Glutamatergic neuron (in vitro differentiated cells): Measurements from ENCODE around the gene KCNG2. TPM values are rescaled to one million over a fixed set of nuclear protein-coding genes. Genes with fewer than 3 reads are reported as not detected.

Experiments
- DNase-seq: peaks from one replicate; pipeline ENCODE4 v3.0.0; 2022
- H3K27ac Mint-ChIP-seq: one replicate; pipeline ENCODE4 v1.8.0; 2020; ENCODE audit warnings: mild to moderate bottlenecking, mixed read lengths, inconsistent platforms; ENCODE audit not compliant: unreplicated experiment
- H3K27me3 Mint-ChIP-seq: one replicate; pipeline ENCODE4 v1.8.0; 2020; ENCODE audit warnings: mild to moderate bottlenecking, moderate library complexity, mixed read lengths, inconsistent platforms; ENCODE audit not compliant: unreplicated experiment
- H3K36me3 Mint-ChIP-seq: one replicate; pipeline ENCODE4 v1.8.0; 2020; ENCODE audit warnings: mild to moderate bottlenecking, mixed read lengths, inconsistent platforms; ENCODE audit not compliant: unreplicated experiment
- H3K4me1 Mint-ChIP-seq: one replicate; pipeline ENCODE4 v1.8.0; 2020; ENCODE audit warnings: mild to moderate bottlenecking, low read depth, mixed read lengths, inconsistent platforms; ENCODE audit not compliant: unreplicated experiment
- H3K4me3 Mint-ChIP-seq: one replicate; pipeline ENCODE4 v1.8.0; 2020; ENCODE audit warnings: mild to moderate bottlenecking, mixed read lengths, inconsistent platforms; ENCODE audit not compliant: unreplicated experiment
- H3K9me3 Mint-ChIP-seq: one replicate; pipeline ENCODE4 v1.8.0; 2020; ENCODE audit warnings: mild to moderate bottlenecking, moderate library complexity, mixed read lengths, inconsistent platforms; ENCODE audit not compliant: unreplicated experiment
- total RNA-seq: library from RNA; stranded (reverse); fragmentation: NEBNext Ultra II Directional; extraction: Animal tissue kit (Norgen Biotek cat#: 25700); gene quantifications from one replicate; pipeline ENCODE4 v1.2.1, GENCODE V29; 2021; ENCODE audit not compliant: unreplicated experiment
- TF ChIP-seq, protein P1 (sequence below): fragments of 200-600 bp; sonication (generic); IDR thresholded peaks from one replicate; pipeline ENCODE4 v1.5.0; 2021; ENCODE audit not compliant: partially characterized antibody, unreplicated experiment

The KCNG2 gene
- total RNA-seq, 1 donor from 2014 or later: 1.6 TPM

DNA sequence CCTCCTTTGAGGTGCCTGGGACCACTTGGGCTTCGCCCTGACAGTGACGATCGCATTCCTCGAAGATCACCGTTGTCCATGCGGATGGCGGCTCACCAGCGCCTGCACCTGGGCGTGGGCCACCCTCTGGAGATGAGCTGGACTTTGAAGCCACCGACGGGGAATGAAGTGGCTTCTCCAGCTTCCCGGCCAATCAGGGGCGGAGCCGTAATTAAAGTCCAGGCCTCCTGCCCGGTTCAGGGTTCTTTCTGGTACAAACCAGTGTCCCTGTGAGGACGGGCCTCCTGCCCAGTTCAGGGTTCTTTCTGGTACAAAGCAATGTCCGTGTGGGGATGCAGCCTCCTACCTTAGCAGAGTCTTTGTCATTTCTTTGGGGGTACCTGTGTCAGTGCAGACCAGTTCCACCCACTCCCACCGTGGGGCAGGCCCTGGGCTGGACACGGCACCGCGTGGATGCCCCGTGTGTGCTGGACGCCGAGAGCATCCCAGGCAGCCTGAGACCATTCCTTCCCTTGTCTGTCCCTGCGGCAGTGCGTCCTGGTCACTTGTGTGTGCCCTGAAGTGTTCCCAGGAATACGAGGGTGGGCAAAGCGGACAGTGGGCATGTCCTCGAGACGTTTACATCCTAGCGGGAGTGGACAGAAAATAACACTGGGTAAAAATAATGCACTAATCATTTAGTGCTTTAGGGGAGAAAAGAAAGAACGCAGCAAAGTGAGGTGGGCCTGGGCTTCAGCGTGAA lies 55.0 kb downstream of the KCNG2 start:
- Mint-ChIP-seq H3K9me3 (peaks cover 9% of the 10 kb centered on the region), H3K4me1 (peaks cover 14% of the 10 kb centered on the region), H3K4me3 (peak overlapping the region; percentile 46), H3K27me3 (peaks cover 9% of the 10 kb centered on the region), H3K36me3 (peaks cover 5% of the 10 kb centered on the region), H3K27ac (no peak overlapping the region)
- DNase-seq: no peak
- TF ChIP-seq, protein P1, sequence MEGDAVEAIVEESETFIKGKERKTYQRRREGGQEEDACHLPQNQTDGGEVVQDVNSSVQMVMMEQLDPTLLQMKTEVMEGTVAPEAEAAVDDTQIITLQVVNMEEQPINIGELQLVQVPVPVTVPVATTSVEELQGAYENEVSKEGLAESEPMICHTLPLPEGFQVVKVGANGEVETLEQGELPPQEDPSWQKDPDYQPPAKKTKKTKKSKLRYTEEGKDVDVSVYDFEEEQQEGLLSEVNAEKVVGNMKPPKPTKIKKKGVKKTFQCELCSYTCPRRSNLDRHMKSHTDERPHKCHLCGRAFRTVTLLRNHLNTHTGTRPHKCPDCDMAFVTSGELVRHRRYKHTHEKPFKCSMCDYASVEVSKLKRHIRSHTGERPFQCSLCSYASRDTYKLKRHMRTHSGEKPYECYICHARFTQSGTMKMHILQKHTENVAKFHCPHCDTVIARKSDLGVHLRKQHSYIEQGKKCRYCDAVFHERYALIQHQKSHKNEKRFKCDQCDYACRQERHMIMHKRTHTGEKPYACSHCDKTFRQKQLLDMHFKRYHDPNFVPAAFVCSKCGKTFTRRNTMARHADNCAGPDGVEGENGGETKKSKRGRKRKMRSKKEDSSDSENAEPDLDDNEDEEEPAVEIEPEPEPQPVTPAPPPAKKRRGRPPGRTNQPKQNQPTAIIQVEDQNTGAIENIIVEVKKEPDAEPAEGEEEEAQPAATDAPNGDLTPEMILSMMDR: no peak

DNA sequence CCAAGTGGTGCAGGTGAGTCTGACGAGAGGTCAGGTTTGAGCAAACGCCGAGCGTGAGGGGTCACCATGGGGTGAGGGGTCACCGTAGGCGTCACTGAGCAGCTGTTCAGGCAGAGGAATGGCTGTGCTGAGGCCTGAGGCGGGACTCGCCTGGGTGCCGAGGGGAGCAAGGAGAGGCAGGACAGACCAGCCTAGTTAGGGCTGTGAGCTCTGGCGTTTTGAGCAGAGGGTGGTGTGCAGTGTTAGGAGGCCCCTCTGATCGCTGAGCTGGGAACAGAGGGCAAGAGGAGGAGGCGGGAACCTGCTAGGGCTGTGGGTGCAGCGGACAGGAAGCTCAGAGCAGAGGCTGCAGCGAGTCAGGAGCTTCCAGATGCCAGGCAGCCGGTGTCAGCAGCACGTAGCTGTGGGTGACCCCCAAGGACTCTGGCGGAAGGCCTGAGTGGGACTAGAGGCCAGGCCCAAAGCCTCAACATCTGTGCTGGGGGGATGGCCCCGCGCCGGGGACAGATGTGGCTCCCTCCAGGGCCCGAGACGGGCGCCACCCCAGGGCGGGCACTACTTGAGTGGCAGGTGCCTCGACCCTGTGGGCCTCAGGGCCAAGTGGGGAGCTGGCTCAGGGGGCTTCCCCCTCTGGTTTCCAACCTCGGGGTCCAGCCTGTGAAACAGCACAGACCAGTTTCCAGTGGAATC lies 55.7 kb downstream of the KCNG2 start:
- H3K27me3 Mint-ChIP-seq: peaks cover 10% of the 10 kb centered on the region
- peaks cover 5% of the 10 kb centered on the region for H3K36me3 Mint-ChIP-seq
- peaks cover 9% of the 10 kb centered on the region for H3K9me3 Mint-ChIP-seq
- peaks cover 14% of the 10 kb centered on the region for H3K4me1 Mint-ChIP-seq
- peak overlapping the region; percentile 46 for H3K4me3 Mint-ChIP-seq
- DNase-seq: no peak
- TF ChIP-seq, protein P1: no peak
- no peak overlapping the region for H3K27ac Mint-ChIP-seq

DNA sequence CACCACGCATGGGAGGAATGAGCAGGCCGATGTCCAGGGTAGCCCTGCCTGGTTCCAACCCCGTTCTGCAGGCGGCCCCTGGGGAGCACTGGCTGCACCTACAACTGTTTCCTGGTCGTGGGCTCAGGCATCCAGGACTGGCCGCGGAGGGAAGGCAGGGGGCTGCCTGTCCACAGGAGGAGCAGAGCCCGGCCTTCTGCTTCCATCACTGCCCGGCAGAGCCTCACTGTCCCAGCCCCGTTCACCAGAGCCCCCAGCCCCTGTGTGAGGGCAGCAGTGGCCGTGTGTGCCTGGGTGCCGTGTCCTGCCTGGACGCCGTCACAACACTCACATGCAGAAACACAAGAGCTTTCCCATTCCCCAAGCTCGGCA lies 56.2 kb downstream of the KCNG2 start:
- Mint-ChIP-seq H3K36me3 (peaks cover 5% of the 10 kb centered on the region), H3K27ac (no peak overlapping the region), H3K4me3 (no peak overlapping the region), H3K4me1 (peaks cover 14% of the 10 kb centered on the region), H3K27me3 (peaks cover 11% of the 10 kb centered on the region), H3K9me3 (peaks cover 11% of the 10 kb centered on the region)
- no peak for DNase-seq
- TF ChIP-seq, protein P1: no peak

DNA sequence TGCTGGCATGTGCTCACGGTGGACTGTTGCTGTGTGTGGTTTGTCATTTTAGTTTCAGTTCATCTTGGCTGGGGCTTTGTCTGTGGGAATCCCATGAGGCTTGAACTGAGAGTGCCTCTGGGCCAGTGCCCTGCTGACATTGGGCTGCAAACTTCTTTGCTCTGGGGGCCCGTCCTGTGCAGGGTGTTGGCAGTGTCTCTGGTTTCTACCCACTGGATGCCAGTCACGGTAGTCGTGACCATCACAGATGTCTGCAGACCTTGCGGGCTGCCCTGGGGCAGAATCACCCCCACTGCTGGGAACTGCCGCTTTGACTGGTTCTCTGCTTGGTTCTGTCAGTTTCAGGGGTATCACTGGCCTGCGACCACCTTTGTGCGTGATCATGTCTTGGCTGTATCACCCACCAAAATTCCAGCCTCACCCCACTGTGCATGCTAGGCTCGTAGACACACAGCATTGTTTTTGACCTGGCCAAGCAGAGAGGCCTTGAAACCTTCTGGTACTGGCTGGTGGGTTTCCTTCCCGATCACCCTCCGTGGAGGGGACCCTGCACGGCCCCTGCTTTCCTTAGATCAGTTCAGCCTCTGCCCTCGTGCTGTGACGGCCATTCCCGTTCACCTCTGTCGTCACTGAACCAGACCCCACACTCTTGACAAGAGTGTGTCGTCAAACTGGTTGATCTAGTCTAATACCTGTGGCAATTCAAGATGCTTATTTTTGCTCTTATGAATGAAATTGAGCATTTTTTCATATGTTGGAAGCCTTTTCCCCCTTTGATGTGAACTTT lies 57.6 kb downstream of the KCNG2 start:
- Mint-ChIP-seq H3K27me3 (peaks cover 11% of the 10 kb centered on the region), H3K4me3 (peak overlapping the region; percentile 44), H3K27ac (peak overlapping the region; percentile 75), H3K4me1 (peaks cover 14% of the 10 kb centered on the region), H3K36me3 (peaks cover 5% of the 10 kb centered on the region), H3K9me3 (peaks cover 11% of the 10 kb centered on the region)
- no peak for DNase-seq
- TF ChIP-seq, protein P1: no peak
